NCI-H2227 (cell line): ENCODE data around the gene ZNF648.
"Not testable (repeated sequence)": the region's sequence is repeated elsewhere in the genome, so short reads cannot be mapped to it uniquely, and the experiment has no call there.

ENCODE experiments used
- DNase-seq: peaks from one replicate; lab custom pipeline; 2025; ENCODE audit not compliant: unreplicated experiment; lab: John Stamatoyannopoulos, UW

The ZNF648 gene

DNA sequence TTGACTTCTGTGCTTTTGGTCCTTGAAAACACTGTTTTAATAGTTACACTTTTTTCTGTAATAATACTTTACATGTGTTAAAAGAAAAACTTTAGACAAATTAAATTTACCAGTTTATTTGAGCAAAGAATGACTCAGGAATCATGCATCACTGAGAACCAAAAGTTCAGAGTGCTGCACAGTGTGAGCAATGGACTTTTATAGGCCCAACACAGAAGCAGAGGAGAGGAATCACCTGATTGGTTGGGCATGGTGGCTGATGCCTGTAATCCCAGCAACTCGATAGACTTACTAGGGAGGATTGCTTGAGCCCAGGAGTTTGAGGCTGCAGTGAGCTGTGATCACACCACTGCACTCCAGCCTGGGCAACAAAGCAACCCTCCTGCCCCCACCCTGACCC is 29.3 kb downstream of the ZNF648 start:
- DNase-seq = no peak

DNA sequence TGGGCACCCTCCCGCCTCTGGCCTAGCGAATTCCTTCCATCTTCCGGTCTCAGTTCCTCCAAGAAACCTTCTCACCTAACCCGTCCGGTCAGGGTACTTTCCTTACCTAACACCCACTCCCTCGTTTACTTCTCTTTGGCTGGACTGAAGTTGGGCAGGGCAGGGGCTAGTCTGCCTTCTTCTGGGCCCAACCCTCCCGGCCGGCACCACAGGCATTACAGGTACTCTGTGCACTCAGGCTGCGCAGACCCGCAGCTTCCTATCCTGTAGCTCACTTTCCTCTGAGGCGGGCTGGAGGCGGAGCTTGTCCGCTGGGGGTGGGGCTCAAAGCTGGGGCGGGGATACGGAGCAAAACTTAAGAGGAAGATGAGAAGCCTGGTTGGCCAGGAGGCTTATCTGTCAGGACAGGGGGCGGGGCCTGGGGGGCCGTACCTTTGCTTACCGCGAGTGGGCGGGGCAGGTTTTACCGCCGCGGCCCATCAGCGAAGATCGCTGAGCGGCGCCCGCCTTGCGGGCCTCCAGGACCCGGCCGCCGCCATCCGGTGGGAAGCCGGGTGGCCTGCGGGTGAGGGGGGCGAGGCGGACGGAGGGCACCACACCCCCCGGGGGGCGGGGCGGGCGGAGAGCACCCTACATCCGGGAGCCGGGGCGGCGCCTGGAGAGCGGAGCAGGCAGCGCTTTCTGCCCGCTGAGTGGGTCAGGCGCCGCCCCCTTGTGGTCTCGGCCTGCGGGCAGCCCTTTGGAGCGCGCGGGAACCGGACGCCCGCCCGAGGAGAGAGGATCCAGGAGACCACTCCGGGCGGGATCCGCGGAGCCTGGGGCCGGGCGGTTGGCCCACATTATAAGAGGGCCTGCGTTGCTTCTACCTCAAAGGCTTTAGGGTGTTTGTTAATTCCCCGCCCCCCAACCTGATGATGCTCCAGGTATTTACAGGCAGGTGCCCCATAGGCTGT is 31.9 kb downstream of the ZNF648 start:
- peak; percentile 97 for DNase-seq

DNA sequence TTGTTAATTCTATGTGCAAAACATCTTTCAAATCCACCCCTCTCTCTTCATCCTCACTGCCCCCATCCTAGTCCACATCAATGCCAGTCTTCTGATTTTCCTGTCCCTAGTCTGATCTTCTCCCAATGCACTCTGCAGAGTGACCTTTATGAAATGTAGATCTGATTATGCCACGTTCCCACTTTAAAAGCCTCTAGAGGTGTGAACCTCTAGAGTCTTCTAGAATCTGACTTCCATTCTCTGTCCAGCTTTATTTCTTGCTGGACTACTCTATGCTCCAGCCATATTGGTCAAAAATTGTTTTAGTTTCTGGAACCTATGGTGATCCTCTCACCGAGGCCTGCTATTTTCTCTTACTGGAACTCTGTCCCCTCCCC is 32.5 kb downstream of the ZNF648 start:
- DNase-seq = no peak

DNA sequence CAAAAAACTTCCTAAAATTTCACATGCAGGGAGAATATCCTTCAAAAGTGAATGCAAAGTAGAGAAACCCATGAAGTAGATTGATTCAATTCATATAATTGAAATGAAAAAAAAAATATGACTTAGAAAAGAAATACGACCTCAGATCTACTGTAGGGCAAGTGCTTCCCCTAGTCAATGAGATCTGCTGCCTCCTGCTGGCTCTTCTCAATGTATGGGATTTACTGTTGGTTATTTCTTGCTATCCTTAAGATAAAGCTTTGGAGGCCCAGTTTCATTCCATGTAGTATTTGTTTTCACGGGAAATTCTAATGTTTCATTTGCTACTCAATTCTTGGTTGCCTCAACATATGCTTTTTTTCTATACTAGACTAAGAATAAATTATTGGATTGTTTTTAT is 46.2 kb downstream of the ZNF648 start:
- DNase-seq = no peak

DNA sequence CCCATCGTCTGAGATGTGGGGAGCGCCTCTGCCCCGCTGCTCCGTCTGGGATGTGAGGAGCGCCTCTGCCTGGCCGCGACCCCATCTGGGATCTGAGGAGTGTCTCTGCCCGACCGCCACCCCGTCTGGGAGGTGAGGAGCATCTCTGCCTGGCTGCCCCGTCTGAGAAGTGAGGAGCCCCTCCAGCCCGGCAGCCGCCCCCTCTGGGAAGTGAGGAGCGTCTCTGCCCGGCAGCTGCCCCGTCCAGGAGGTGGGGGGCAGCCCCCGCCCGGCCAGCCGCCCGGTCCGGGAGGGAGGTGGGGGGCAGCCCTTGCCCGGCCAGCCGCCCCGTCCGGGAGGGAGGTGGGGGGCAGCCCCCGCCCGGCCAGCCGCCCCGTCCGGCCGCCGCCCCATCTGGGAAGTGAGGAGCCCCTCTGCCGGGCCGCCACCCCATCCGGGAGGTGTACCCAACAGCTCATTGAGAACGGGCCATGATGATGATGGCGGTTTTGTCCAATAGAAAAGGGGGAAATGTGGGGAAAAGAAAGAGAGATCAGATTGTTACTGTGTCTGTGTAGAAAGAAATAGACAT is 50.6 kb downstream of the ZNF648 start:
- not testable (repeated sequence) for DNase-seq

DNA sequence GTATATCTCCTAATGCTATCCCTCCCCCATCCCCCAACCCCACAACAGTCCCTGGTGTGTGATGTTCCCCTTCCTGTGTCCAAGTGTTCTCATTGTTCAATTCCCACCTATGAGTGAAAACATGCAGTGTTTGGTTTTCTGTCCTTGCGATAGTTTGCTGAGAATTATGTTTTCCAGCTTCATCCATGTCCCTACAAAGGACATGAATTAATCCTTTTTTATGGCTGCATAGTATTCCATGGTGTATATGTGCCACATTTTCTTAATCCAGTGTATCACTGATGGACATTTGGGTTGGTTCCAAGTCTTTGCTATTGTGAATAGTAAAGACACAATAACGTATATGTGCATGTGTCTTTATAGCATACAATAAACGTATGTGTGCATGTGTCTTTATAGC is 56.1 kb downstream of the ZNF648 start:
- not testable (repeated sequence) for DNase-seq

DNA sequence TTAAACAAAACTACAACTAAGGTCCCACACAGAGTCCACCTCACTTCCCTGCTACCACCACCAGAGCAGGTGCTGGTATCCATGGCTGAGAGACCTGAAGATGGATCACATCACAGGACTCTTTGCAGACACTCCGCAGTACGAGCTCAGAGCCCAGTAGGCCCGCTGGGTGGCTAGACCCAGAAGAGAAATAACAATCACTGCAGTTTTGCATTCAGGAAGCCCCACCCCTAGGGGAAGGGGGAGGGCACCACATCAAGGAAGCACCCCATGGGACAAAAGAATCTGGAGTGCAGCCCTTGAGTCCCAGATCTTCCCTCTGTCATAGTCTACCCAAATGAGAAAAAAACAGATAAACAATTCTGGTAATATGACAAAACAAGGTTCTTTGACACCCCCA is 56.9 kb downstream of the ZNF648 start:
- no peak for DNase-seq
